Measurements from ENCODE around the gene STEAP3.

Gene STEAP3

GRCh38 chr2:119205001-119205706 is 18.5 kb upstream of the STEAP3 start:
- DNase-seq (ENCODE audit: low read depth, low spot score), result no peak
- no peak for TF ChIP-seq CTCF (IDR thresholded peaks at IDR 0.05; ENCODE audit: low read depth, low read length)
- in situ Hi-C loops (cut with HindIII; ENCODE audit: low sequenced_read_pairs), result no loop called here
- no peak overlapping the region for H3K4me3 ChIP-seq (ENCODE audit: low read depth, low read length)

GRCh38 chr2:119206201-119206600 is 17.4 kb upstream of the STEAP3 start:
- no peak for TF ChIP-seq CTCF (IDR thresholded peaks at IDR 0.05; ENCODE audit: low read depth, low read length)
- no peak overlapping the region for H3K4me3 ChIP-seq (ENCODE audit: low read depth, low read length)

GRCh38 chr2:119207447-119207846 is 16.2 kb upstream of the STEAP3 start:
- TF ChIP-seq CTCF (IDR thresholded peaks at IDR 0.05; ENCODE audit: low read depth, low read length), result no peak
- no peak overlapping the region for H3K4me3 ChIP-seq (ENCODE audit: low read depth, low read length)
- DNase-seq (ENCODE audit: low read depth, low spot score), result no peak
- in situ Hi-C loops (cut with HindIII; ENCODE audit: low sequenced_read_pairs), result no loop called here

More at GRCh38 chr2:119206201-119206600, 17.4 kb upstream of the STEAP3 start:
- no peak for DNase-seq (ENCODE audit: low read depth, low spot score)
- in situ Hi-C loops (cut with HindIII; ENCODE audit: low sequenced_read_pairs), result no loop called here

DNA sequence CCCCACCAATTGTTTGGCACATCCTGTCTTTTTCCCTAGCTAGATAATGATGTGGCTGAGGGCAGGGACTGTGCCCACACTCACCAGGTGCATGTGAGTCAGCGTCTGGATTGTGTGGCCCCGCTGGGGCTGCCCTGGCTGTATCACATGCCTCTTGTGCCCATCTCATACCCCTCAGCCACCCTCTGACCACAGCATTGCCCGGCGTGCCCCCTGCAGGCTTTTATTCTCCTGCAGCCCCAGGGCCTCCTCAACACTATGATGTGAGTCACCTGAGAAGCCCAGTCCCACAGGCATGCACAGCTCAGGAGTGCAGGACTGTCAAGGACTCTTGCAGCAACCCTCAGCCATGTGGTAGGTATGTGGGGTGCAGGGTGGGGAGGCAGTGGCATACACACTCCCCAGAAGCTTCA is 14.8 kb upstream of the STEAP3 start:
- in situ Hi-C loops (cut with HindIII; ENCODE audit: low sequenced_read_pairs), result no loop called here
- peak; percentile 25 for DNase-seq (ENCODE audit: low read depth, low spot score)
- peak; percentile 11 for TF ChIP-seq CTCF (IDR thresholded peaks at IDR 0.05; ENCODE audit: low read depth, low read length)
- no peak overlapping the region for H3K4me3 ChIP-seq (ENCODE audit: low read depth, low read length)

DNA sequence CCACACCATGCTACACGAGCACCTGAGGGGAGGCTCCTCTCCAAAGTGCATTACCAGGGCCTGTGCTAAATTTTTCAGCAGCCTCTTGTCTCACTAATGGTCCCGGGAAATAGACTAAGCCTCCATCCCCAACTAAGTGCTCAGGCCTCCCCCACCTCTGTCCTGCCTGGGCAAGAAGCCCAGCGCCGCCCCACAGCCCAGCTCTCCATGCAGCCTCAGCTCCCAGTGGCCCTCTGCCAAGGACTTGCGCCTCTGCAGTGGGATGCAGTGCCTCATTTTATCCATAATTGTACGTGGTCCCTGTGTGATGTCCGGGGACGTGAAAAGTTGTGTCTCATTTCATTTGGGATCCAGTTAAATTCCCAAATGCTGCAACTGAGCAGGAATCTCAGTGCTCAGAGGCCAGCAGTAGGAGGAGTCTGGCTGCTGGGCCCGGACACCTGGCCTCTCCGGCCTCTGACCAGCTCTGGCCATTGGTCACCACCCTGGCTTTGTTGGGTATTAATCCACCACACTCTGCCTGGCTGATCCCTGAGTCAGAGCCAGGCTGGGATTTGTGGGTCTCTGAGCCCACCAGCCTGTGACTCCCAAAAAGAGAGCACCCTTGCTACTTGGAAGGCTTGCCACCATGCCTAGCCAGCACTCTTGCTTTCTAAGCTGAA is 11.4 kb upstream of the STEAP3 start:
- TF ChIP-seq CTCF (IDR thresholded peaks at IDR 0.05; ENCODE audit: low read depth, low read length), result no peak
- no peak overlapping the region for H3K4me3 ChIP-seq (ENCODE audit: low read depth, low read length)
- in situ Hi-C loops (cut with HindIII; ENCODE audit: low sequenced_read_pairs), result no loop called here
- no peak for DNase-seq (ENCODE audit: low read depth, low spot score)

DNA sequence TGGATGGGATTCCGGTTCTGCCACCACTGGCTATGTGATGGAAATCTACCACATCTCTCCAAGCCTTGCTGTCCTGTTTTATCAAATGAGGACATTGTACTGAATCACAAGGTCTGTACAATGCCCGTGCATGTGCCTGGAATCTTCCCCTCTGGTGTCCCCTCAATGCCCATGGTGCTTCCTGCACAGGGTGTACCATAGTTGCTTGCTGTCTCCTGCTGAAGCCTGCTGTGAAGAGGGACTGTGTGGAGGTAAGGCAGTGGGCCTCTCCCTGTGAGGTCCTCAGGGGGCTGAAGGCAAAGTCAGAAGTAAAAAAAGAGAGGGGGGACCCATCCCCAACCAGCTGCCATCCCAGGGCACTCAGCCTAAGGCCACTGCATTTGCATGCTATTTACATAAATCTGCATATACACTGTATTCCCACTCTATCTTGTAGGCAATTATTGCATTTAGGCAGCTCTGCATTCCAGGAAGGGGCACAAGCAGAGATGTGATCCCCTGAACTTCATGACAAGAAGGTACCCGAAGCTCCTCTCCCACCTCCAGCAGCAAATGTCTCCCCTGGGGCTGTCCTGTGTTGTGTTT is 9.1 kb upstream of the STEAP3 start:
- no peak overlapping the region for H3K4me3 ChIP-seq (ENCODE audit: low read depth, low read length)
- TF ChIP-seq CTCF (IDR thresholded peaks at IDR 0.05; ENCODE audit: low read depth, low read length), result no peak
- in situ Hi-C loops (cut with HindIII; ENCODE audit: low sequenced_read_pairs), result no loop called here
- DNase-seq (ENCODE audit: low read depth, low spot score), result no peak

Measured in astrocyte of the spinal cord (primary cell).